RKO (cell line): ENCODE data around the gene PARS2.

Experiments used
- DNase-seq: peaks from one replicate; pipeline ENCODE4 v3.0.0-alpha.2; 2016; ENCODE audit warnings: low spot score

PARS2 gene

GRCh38 chr1:54774820-54775498, 10.6 kb upstream of the PARS2 start:
- no peak for DNase-seq

- no peak for DNase-seq
These were observed 8.6 kb upstream of the PARS2 start for GRCh38 chr1:54772951-54773350.

DNA sequence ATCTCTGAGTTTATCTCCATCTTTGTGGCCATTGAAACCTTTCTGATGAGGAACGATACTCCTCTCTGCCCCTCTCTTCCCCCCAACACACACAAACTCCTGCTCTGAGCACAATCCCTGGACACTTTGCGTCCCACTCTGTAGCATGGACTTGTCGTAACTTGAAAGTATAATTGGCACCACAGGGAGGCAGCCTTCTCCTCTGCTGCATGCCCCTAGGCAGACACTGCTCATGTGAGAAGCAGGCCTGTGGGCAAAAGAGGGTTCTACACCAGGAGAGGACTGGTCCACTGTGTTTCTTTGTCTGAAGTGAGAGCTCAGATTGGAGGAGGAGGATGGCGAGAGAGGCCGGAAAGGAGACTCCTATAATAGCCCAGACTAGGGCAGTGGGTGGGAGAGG, 3.8 kb upstream of the PARS2 start:
- no peak for DNase-seq

GRCh38 chr1:54767526-54767925, 3.2 kb upstream of the PARS2 start:
- DNase-seq: no peak

GRCh38 chr1:54766726-54767125, 2.4 kb upstream of the PARS2 start:
- no peak for DNase-seq

GRCh38 chr1:54764922-54765561, 719 bp upstream of the PARS2 start:
- DNase-seq: no peak

DNA sequence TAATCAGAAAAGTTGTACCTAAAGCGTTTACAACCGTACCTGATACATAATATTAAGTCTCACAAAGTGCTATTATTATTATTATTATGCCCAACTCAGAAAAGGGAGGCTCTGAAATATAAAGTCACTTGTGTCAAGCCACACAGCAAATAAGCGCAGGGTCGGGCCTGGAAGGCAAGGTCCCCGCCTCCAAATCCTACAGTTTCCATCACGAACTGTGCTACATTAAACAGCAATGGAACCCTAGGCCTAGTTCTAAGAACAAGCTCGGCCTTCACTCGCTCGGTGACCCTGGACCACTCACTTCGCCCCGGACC, 549 bp downstream of the PARS2 start:
- no peak for DNase-seq

GRCh38 chr1:54758678-54759348, 5.5 kb downstream of the PARS2 start:
- DNase-seq: no peak

DNA sequence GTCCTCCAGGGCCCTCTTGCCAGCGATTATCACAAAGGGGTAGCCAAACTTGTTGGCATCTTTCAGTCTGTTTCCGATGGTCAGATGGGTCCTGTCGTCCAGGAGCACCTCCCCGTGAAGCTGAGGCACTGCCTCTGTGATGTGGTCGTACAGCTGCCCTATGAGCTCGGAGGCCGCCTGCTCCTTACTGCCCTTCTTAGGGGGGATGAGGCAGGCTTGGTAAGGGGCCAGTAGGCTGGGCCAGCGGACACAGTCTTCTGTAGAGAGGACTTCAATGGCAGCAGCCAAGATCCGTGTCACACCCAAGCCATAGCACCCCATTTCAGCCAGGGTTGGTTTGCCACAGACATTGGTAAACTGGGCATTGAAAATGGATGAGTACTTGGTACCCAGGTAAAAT, 6.5 kb downstream of the PARS2 start:
- DNase-seq: no peak

DNA sequence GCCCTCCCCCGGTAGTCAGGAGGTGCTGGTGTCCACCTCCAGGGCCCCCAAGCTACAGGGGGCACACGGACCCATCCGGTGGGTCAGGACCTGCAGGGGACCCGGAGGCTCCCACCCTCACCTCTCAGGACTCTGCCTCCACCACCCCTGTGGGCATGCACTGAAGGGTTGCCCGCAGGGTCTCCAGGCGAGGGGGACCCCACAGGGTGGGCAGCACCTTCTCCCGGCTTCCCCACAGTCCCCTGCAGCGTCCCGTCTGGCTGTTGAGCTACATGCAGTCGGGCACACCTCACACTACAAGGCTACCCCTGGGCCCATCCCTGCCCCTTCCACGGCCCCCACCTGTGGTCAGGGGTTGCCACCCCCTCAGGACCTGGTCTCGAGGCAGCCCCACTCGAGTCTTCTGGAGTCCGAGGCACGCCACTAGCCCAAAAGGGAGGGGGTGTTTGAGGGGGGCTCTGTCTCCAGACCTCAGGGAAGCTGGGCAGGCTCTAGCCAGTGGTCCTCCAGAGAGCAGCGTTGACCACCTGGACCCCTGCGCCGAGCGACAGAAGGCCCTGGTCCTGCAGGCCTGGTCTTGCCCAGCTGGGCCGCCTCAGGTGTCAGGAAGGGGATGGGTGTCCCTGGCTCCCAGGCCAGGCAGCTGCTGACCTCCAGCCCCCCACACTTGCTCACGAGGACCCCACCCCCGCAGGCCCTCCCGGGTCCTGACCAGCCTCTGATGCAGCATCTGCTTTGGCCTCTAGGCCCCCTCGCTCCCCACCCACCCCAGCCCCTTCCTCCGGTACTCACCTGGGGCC, 9.6 kb downstream of the PARS2 start:
- DNase-seq: no peak

- no peak for DNase-seq
These were observed 10.3 kb downstream of the PARS2 start for GRCh38 chr1:54754045-54754444.

GRCh38 chr1:54751426-54751825, 12.9 kb downstream of the PARS2 start:
- no peak for DNase-seq

- no peak for DNase-seq
These were observed 13.7 kb downstream of the PARS2 start for GRCh38 chr1:54750596-54750995.

- DNase-seq: no peak
These were observed 16.1 kb downstream of the PARS2 start for GRCh38 chr1:54748094-54748835.

GRCh38 chr1:54745864-54746263, 18.5 kb downstream of the PARS2 start:
- no peak for DNase-seq

- DNase-seq: no peak
These were observed 19.0 kb downstream of the PARS2 start for GRCh38 chr1:54745274-54745673.

GRCh38 chr1:54744696-54745095, 19.6 kb downstream of the PARS2 start:
- no peak for DNase-seq

DNA sequence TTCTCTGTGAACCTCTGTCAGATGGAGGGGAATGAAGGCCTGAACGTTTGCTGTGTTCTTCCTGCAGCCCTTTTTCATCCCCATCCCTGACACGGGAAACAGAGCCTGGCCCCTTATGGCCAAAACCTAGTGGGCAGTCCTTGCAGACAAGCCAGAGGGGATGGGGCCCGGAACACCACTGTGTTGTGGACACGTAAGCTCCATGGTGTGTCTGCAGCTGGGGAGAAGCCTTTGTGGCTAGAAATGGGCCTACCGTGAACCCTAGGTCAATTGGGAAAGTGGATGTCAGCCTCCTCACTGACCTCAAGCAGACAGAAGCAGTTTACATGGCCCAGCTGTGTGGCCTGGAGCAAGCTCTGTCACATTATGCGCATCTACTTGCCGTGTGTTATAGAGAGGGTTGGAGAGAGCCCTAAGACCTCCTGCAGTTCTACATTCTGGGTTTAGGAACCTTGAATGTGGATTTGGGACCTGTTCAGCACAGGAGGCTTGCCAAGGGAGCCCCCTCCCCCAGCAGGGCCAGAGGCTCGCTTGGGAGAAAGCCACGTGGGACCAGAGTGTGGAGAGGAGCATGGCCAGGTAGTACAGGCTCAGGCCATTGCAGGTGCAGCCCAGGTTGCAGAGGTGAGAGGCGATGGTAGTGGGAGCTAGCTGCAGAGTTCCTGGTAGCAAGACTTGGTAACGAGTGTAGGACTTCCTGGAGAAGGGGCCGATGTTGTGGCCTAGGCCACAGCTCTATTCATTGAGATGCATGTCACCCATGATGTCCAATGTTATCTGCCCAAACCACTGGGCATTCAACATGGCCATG, 20.7 kb downstream of the PARS2 start:
- no peak for DNase-seq

DNA sequence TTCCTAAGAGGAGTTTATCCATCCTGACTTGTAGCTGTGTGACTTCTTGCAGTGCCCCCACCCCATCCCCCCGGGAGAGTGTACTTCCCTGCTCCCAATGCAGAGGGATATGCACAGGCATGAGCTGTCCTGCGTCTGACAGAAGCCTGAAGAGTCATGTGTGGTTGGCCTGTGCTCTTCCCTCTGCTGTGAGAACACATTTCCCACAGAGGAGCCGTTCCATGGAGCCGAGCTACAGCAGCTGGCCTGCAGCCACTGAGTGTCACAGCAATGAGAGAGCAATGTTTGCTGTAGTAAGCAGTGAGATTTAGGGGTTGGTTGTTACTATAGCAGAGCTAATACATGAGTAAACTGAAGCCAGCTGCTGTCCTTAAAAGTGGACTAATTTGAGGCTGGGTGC, 22.0 kb downstream of the PARS2 start:
- DNase-seq: no peak

DNA sequence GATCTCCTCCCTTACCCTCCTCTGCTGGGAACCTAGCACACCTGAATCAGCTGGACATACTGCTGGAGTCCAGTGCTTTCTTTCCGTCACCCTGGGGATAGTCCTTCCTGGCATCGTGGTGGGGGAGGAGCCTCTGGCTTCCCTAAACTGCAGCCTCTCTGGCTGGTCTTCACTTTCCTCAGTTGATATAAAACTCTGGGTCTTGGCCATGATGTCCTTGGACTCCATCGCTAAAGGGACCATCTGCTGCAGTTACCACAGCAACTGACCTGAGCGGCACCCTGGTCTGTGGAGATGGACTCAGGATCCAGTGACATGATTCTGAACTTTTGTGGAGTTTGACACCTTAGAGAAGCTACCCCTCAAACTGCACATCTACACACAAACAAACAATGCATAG, 22.8 kb downstream of the PARS2 start:
- DNase-seq: no peak

GRCh38 chr1:54738244-54738643, 26.1 kb downstream of the PARS2 start:
- no peak for DNase-seq
